Measurements from ENCODE around the gene SPAG16.

DNA sequence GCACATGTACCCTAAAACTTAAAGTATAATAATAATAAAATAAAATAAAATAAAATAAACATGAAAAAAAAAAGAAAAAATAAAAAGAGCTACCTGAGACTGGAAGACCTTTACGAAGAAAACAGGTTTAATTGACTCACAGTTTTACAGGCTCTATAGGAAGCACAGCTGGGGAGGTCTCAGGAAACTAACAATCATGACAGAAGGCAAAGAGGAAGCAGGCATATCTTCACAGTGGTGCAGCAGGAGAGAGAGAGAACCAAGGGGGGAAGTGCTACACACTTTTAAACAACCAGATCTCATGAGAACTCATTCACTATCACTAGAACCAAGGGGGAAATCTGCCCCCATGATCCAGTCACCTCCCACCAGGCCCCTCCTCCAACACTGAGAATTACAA, 747.3 kb downstream of the SPAG16 start:
- TF ChIP-seq, protein P1, sequence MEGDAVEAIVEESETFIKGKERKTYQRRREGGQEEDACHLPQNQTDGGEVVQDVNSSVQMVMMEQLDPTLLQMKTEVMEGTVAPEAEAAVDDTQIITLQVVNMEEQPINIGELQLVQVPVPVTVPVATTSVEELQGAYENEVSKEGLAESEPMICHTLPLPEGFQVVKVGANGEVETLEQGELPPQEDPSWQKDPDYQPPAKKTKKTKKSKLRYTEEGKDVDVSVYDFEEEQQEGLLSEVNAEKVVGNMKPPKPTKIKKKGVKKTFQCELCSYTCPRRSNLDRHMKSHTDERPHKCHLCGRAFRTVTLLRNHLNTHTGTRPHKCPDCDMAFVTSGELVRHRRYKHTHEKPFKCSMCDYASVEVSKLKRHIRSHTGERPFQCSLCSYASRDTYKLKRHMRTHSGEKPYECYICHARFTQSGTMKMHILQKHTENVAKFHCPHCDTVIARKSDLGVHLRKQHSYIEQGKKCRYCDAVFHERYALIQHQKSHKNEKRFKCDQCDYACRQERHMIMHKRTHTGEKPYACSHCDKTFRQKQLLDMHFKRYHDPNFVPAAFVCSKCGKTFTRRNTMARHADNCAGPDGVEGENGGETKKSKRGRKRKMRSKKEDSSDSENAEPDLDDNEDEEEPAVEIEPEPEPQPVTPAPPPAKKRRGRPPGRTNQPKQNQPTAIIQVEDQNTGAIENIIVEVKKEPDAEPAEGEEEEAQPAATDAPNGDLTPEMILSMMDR (IDR thresholded peaks at IDR 0.05; ENCODE audit: insufficient read depth, low read length, poor library complexity, severe bottlenecking), result no peak
- TF ChIP-seq EZH2phosphoT487 (conservative IDR thresholded peaks at IDR 0.05; ENCODE audit: low read length), result no peak
